Activated CD4-positive, alpha-beta T cell treated with anti-CD3 and anti-CD28 coated beads for 48 hours (primary cell): ENCODE results near the gene DPP9.

Experiments used
- DNase-seq: peaks from one replicate; pipeline ENCODE4 v3.0.0-alpha.2; 2020

The DPP9 gene

DNA sequence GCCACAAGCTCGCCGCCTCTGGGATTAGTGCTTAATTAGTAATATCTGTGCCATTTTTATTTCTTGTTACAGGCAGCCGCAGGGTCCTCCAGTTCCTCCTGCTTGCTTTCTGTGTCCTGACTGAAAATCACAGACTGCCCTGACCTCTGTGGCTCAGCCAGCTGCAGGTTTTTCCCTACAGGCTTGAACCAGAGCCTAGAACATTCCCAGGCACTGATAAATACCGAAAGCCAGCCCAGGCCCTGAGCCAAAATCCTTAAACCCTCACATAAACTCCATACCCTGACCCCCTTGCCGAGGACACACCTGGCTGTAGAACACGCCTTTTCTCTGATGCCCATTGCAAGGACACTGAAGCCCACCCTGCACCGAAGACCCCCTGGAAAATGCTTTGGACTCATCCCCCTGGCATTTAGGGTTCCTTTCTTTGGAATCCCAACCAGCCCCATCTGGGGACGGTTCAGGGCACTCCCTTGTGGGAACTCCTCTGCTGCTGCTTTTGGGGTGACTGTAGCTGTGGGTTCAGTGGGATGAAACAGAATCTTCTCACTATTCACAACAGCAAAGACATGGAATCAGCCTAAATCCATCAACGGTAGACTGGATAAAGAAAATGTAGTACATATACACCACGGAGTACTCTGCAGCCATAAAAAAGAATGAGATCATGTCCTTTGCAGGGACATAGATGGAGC is 15.5 kb downstream of the DPP9 start:
- no peak for DNase-seq

DNA sequence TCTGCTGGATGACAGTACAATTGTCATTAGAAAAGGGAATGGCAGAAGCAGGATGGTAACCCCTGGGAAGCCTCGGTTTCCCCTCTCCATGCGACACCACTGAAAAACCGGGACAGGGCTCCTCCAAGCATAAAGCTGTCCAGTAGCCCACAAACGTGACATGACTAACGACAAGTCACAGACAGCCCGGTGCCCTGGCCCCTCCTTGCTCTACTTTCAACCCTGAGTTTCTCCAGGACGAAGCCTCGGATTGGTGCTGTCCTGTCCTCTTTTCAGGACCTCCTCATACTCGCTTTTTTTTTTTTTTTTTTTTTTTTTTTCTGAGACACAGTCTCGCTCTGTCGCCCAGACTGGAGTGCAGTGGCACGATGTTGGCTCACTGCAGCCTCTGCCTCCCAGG is 16.3 kb downstream of the DPP9 start:
- DNase-seq = no peak

DNA sequence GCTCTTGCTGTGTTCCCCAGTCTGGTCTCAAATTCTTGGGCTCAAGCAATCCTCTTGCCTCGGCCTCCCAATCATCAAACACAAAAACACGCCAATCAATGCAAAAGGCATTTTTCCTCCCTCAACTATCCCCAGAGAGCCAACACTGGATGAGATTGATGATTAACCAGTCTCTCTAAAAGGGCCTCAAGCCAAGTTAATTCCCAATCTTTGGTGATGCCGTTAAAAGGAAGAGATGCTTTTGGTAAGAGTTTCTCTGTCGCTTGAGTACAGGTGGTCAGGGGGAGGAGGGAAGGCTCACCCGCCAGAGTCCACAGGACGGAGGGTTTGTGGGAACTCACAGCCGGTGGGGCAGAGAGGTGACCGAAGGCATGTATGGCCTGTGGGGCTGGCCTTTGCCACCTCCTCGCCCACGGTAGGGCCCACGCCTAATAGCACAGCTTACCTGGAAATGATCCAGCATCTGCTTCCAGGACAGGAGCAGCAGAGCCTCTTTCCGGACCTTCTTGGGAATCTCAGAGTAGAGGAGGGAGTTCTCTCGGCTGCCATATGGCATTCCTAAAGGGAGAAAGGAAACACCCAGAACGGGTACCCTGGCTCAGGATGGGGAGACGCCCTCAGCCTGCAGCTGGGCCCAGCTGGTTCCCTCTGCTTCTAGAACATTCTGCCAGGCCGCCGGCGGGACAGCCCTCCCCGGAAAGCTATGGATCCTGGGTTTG is 18.1 kb downstream of the DPP9 start:
- no peak for DNase-seq

DNA sequence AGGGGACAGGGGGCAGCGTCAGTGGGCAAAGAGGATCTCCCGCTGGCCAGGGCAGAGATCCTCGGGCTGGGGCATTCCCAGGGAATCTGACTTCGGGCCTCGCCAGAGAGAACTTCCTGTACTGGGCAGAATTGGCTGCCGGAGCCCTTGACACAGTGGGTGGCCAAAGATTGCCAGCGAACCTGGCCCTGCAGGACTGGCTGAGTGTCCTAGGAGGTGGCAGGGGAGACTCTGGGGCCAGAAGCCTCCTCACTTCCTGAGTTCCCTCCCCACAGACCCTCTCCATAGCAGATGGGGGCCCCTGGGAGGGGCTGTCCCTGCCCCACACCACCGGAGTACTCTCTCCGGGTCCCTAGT is 19.3 kb downstream of the DPP9 start:
- DNase-seq = no peak

DNA sequence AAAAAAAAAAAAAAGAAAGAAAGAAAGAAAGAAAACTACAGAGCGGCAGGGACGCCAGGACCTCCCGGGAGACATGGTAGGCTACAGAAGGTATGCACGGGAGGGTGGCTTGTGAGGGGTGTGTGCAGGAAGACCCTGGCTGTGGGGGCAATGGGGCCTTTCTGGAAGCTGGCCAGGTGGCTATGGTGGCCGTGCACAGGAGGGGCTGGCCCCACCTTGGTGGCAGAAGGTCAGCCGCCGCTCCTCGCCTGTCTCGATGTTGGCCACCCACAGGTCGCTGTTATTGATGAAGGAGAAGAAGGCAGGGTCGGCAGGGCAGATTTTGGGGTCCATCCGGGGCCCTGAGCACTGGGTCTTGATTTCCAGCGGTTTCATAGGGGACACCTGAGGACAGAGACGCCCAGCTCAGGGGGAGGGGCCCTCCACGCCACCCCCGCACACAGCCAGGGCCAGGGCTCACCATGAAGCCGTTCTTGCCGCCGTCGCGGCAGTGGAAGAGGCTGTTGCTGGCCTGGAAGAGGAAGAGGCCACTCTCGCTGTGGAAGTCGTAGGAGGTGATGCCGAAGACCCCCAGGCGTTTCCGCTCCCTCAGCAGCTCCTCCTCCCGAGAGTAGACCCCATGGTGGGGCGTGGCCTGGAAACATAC is 19.8 kb downstream of the DPP9 start:
- DNase-seq = no peak

DNA sequence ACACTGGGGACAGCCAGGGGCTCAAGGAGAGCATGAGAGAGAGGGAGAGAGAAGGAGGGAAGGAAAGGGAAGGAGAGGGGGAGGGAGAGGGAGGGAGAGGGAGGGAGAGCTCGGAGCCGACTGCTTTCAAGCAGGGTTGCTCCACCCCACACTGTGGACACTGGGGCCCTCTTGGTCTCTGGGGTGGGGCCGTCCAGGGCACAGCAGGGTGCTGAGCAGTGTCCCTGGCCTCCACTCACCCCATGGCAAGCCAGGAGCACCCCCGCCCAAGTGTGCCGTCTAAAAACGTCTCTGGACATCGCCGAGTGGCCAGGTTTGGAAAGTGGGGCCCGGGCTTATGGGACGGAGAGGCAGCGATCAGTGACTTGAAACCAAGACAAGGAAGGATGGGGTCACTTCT is 20.9 kb downstream of the DPP9 start:
- DNase-seq = no peak

DNA sequence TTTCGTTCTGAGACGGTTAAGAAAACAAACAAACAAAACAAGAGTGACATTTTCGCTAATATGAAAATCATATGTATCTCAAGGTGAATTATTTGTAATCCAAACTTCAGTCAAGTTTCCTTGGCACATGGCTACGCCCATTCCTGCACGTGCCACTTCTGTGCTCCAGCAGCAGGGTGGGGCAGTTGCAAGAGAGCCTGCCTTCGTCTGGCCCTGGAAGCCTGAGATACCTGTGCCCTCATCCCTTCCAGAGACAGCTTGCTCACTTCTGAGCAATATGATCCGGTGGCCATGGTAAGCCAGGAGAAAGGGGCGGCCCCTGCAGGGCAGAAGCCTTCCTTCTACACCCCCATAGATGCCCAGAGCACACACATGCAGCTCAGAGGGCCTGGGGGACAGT is 22.1 kb downstream of the DPP9 start:
- no peak for DNase-seq

DNA sequence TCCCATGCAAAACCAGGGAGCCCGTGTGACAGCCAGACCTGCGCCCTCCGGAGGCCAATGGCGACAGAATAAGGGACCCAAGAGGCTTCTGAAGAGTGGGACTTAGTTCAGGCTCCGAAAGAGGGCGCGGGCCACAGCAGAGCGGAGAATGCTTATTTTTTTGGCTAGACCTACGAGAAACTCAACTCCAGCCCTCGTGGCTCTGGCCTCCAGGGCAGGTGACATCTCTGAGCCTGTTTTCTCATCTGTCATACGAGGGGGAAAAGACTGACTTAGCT is 23.0 kb downstream of the DPP9 start:
- no peak for DNase-seq

DNA sequence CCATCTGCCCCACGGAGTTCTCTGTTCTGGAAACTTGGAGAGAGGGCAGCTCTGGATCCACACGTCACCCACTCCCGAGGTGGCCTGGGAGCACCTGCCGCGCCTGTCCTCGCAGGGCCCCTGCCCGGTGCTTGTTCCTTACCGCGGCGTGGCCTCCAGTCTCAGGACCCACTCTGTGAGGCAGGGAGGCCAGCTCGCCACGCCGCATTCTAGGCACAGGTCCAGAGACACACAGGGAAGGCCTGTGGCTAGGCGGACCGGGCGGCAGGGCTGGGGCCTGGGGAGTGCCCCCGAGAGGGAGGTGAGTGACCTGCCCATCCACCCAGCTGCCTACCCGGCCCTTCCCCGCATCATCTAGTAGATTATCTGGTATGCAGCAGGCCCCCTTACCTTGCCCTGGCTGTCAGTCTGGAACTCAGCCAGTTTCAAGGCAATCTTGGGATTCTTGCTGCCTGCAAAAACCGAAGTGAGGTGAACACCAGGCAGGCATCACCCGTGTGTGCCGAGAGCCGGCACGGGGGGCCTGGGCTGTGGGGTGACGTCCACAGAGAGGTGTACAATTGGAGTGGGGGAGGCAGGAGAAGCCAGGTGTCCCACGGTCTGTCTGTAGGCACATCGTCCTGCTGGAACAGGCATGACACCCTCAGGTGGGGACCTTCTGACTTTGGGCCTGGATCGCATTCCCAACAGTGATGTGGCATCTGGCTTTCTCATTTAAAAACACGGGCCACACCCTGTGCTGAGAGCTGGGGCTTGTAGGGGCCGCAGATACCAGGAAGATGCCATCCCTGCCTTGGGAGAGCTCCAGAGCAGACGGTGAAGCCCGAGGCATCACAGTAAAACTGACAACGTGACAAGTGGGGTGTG is 23.6 kb downstream of the DPP9 start:
- DNase-seq = no peak

DNA sequence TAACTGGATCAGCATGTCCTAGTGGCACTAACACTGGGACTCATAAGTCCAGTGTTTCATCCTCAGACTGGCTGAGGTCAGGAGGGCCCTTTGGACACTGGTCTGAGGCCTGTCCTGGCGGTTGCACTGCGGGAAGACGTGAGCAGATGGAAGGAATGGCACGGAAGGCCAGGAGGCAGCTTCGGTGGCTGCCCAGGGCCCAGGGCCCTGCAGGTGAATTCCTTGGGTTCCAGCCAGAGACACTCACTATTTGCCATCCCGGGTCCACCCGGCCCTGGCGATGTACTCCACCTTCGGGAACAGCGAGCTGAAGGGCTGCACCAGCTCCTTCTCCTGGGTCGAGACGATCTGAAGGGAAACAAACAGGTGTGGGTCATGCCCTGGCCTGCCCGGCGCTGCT is 26.3 kb downstream of the DPP9 start:
- no peak for DNase-seq

DNA sequence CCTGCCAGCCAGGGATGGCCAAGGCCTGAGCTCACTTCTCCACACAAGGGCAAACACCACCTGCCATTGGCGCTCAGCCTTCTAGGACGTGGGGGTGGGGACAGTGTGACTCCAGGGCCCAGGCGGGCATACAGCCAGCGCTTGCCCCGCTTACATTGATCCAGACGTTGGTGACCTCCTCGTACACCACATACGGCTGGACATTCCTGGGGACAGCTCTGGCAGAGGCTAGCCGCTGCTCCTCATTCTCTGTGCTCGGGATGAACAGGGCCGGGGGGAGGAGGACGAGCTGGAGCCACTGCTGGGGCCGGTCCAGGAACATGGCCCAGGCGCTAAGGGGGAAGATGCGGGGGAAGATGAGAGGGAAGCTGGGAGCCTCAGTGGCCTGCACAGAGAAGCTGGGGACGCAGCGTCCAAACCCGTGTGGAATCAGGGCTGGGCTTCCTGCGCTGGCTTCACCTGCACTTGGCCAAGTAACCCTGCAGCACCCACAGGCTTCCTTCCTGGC is 28.4 kb downstream of the DPP9 start:
- DNase-seq = no peak

DNA sequence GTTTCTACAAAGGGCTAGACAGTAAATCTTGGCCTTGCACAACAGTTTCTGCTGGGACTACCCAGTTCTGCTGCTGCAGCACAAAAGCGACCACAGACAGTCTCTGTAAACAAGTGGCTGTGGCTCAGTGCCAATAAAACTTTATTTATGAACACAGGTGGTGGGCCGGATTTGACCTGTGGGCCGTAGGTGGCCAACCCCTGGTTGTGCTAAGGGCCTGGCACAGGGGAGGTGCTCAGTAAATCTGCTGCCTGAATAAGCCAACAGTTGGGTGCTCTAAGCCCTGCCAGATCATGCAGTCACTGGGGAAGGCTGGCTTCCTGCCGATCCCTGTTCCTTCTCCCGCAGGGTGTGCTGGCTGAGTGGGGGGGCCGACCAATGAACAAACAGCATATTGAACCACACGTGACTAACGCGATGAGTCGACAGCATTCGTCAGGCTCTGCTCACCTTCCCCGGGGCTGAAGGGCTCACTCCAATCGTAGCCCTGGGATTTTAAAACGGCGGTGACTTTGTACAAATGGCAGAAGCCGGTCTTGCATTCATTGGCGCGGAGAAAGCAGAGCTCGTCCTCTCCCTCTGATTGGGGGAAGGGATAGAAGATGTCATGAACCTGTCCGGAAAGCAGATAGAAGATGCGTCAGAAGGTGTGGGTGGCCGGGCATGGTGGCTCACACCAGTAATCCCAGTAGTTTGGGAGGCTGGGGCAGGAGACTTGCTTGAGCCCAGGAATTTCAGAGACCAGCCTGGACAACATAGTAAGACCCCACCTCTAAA is 29.2 kb downstream of the DPP9 start:
- no peak for DNase-seq

DNA sequence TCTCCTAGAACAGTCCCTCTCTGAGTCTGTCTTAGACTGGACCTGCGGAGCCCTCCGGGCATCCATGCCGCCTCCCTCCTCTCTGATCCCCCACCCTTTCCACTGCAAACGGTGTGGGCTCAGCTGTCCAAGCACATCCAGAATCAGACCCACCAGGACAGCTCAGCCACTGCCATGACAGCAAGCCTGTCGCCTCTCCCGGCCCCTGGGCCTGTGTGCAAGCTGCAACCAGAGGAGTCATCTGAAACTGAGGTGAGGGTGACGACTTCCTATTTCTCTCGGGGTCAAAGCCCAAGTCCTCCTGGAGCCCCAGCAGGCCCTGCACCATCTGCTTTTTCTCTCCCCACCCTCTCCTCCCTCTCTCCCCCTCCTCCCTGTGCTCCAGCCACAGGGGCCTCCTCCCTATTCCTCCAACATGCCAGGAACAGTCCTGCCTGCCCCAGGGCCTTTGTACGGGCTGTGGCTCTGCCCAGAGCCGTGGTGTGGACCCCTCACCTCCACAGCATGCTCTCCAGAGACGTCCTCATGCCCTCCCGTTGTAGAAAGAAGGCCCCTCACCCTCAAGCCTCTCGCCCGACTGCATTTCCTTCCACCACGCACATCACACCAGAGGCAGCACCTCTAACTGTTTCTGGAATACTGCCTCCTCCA is 30.0 kb downstream of the DPP9 start:
- DNase-seq = no peak

DNA sequence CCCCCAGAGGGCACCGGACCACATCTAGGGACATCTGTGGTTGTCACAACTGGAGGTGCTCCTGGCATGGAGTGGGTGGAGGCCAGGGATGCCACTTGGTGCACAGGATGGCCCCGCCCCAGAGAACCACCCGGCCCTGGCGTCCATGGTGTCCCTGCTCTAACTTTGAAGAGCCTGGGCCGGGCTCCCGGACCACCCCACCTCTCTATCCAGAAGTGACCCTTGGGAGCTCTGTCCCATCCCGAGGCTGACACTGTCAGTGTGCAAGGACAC is 30.6 kb downstream of the DPP9 start:
- no peak for DNase-seq

DNA sequence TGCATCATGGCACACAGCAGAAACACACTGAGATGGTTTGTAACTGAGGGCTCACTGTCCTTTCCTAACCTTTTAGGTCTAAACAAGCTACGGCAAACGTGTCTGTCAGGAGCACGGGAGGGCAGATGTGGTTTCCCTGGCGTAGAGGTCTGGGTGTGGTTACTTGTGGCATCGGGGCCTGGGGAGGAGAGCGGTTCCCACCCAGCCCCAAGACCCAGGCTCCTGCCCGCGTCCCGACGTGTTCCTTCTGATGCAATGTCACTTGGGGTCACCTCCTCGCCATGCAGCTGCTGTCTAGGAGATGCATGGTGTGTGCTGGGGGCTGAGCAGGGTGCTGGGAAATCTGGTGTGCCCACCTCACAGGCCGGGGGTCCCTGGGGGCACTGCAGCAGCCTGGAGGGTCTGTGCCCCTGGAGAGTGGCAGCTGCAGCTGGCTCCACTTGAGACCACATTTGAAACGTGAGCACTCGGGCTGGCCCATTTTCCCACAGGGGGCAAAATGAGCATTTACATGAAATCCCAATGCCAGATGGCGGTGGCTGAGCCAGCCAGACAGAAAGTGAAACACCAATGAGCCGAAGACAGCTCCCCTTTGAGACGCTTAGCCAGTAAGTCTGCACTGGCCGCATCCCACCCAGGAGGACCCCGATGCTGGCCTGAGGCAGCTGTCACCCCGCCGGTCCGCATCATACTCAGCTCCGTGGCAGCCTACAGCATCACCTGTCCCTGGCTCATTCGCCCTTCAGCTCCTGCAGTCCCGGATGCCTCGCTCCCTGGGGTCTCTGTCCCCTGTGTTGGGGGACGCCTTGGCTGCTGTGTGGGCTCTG is 31.2 kb downstream of the DPP9 start:
- DNase-seq = no peak

DNA sequence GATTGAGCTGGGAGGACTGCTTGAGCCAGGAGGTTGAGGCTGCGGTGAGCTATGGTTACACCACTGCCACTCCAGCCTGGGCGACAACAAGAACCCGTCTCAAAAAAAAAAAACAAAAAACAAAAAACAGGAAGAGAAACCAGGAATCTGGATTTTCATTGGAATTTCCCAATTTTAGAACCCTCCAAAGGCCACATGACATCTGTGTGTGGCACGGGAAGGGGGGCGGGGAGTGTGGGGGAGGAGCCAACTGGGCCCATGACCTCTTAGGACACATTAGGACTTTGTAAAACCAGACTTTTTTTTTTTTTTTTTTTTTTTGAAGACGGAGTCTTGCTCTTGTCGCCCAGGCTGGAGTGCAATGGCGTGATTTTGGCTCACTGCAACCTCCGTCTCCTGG is 32.3 kb downstream of the DPP9 start:
- DNase-seq = no peak

DNA sequence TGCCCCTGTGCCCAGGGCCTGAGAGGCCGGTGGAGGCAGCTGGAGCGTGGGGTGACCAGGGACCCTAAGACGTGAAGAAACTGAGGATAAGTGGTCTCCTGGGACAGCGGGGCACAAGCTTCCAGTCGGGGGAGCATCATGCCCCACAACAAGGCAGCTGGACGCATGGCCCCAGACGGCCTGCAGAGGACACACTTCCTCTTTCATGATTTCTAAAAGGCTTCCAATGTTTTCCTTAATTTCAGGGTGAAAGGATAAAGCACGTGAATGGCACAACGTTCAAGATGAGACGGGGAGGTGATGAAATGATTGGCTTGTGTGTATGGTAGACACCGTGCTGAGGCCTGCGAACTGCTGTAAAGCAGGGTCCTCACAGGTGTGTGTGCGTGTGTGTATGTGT is 33.3 kb downstream of the DPP9 start:
- no peak for DNase-seq

DNA sequence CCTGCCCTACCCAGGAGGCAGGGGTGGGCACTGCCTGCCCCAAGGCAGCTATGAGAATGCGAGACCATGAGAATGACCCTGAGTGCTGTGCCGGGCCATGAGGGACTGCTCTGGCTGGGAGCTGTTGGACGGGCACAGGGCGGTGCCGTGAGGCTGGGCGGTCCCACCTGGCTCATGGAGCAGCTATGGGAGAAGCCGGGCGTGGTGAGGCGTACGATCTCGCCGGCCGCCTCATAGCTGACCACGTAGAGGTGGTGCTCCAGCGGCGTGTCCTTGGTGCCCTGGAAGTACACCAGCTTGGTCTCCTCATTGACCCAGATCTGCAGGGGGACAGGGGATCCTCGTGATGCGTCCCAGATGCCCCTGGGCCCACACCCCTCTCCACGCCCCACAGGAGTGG is 34.2 kb downstream of the DPP9 start:
- DNase-seq = no peak

DNA sequence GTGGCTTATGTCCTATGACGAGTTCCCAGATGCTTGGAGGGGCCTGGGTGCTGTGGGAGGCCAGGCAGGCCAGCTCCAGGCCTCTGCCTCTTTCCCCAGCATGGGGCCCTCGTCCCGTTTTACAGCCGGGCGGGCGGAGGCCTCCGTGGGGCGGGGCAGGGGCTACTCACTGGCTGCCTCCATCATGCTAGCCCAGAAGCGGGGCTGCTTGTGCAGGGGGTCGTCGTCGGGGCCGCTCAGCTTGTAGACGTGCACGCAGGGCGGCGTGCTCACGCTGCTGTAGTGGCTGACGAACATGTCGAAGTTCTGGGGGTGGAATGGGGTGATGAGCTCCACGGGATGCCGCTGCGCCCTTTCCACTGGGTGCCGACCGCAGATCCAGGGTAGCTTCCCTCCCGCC is 35.1 kb downstream of the DPP9 start:
- DNase-seq = no peak

DNA sequence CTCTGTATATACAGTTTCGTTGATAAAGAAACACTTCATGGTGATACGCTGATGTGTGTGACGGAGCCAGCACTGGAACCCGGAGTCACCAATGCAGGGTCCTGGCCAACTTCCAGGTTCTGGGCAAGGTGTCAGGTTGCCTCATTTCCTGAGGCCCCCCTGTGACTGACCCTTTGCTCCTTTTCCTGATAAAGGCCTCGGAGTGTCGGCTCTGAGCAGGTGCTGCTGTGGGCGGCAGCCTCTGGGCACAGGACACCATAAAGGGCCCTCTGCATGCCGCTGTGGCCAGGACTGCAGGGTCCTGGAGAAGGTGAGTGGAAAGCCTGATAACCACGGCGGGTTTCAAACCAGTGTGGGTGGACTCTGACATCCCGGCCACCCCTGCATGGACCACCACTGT is 36.2 kb downstream of the DPP9 start:
- DNase-seq = no peak

DNA sequence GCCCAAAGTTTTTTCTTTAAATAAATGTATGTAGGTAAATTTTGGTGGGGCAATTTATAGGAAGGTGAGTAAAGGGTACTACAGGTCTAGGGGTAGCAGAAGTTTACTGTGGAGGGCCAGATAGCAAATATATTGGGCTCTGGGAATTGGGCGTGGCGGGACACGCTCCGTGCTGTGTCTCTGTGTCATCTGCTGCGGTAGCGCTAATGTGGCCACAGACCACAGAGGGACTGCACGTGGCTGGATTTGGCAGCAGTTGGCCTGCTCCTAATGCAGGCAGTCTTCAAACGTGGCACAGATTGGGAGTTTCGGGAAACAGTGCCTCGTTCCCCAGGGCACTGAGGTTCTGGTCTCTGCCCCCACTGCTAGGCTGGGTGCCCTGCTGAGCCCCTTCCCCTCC is 36.9 kb downstream of the DPP9 start:
- DNase-seq = no peak
